ENCODE data around the gene UCK1. TPM values are rescaled to one million over a fixed set of nuclear protein-coding genes. Genes with fewer than 3 reads are reported as not detected.

Gene UCK1
- total RNA-seq, 1 donor from 2014 or later, result 21.9 TPM

DNA sequence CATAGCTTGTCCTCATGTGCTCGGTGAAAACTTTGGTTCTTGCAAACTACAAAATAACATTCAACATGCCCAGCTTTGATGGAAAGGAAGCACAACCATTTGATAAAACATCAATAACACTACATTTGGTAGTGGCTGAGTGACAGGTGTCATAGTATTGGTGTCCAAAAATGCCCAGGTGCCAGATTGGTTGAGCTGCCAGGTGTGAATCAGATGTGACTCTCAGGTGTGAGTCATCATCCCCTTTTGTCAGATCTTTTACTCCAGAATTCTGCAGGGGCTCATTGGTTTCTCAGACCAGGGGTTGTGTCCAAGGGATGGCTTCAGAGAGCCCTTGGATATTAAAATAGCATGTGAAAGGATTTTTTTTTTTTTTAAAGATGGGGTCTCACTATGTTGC is 50.8 kb downstream of the UCK1 start:
- Mint-ChIP-seq H3K4me3 (no peak overlapping the region), H3K36me3 (peaks cover 30% of the 10 kb centered on the region), H3K4me1 (peaks cover 11% of the 10 kb centered on the region), H3K9me3 (no peaks in the 10 kb centered on the region), H3K27me3 (ENCODE audit: low read depth) (no peaks in the 10 kb centered on the region), H3K27ac (peak overlapping the region; percentile 30)
- TF ChIP-seq, protein P1, sequence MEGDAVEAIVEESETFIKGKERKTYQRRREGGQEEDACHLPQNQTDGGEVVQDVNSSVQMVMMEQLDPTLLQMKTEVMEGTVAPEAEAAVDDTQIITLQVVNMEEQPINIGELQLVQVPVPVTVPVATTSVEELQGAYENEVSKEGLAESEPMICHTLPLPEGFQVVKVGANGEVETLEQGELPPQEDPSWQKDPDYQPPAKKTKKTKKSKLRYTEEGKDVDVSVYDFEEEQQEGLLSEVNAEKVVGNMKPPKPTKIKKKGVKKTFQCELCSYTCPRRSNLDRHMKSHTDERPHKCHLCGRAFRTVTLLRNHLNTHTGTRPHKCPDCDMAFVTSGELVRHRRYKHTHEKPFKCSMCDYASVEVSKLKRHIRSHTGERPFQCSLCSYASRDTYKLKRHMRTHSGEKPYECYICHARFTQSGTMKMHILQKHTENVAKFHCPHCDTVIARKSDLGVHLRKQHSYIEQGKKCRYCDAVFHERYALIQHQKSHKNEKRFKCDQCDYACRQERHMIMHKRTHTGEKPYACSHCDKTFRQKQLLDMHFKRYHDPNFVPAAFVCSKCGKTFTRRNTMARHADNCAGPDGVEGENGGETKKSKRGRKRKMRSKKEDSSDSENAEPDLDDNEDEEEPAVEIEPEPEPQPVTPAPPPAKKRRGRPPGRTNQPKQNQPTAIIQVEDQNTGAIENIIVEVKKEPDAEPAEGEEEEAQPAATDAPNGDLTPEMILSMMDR (IDR thresholded peaks at IDR 0.05; ENCODE audit: unreplicated experiment), result no peak
- no peak for DNase-seq (ENCODE audit: low spot score in 2 of 2, unreplicated experiment in 2 of 2)

DNA sequence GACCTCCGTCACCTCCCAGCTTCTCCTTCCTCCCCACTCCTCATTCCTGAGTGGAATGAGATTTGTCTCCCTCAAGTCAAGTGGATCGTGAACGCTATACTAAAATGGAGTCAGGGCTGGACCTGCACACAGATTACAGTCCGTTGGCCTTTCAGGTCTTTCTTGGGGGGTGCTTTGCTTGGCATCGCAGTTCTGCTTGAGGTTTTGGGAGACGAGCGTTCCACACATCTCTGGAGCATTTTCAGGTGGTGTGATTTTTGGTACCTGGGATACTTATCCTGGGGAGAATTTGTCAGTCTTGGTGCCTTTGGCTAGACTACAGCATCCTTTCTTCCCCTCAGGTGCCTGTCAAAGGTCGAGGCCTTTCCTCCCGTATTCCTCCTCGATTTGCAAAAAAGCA is 52.2 kb downstream of the UCK1 start:
- DNase-seq (ENCODE audit: low spot score in 2 of 2, unreplicated experiment in 2 of 2), result no peak
- Mint-ChIP-seq H3K4me1 (peaks cover 11% of the 10 kb centered on the region), H3K27ac (peak overlapping the region; percentile 76), H3K4me3 (no peak overlapping the region), H3K9me3 (no peaks in the 10 kb centered on the region), H3K36me3 (peaks cover 35% of the 10 kb centered on the region), H3K27me3 (ENCODE audit: low read depth) (no peaks in the 10 kb centered on the region)
- TF ChIP-seq, protein P1 (IDR thresholded peaks at IDR 0.05; ENCODE audit: unreplicated experiment), result no peak

DNA sequence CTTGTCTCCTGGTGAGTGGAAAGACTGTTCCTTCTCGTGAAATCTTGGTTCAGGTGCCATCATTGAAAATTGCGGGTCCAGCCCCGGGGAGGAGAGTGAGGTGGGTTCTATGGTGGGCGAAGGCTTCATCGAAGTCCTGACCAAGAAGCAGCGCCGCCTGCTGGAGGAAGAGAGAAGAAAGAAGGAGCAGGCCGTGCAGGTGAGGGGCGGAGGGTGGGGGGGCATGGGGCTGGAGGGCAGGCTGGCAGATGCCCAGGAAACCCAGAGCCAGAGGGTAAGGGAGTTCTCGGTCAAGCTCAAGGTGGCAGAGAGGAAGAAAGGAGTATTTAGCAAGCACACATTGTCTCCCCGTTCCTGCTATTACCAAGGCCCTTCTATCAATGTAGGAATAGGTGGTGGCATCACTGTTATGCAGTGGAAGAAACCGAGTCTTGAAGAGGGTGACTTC is 52.6 kb downstream of the UCK1 start:
- no peak overlapping the region for H3K4me3 Mint-ChIP-seq
- DNase-seq (ENCODE audit: low spot score in 2 of 2, unreplicated experiment in 2 of 2), result peak in 1 of 2 experiments; percentile 64
- H3K27ac Mint-ChIP-seq, result peak overlapping the region; percentile 78
- TF ChIP-seq, protein P1 (IDR thresholded peaks at IDR 0.05; ENCODE audit: unreplicated experiment), result peak; percentile 58
- H3K9me3 Mint-ChIP-seq, result no peaks in the 10 kb centered on the region
- H3K27me3 Mint-ChIP-seq (ENCODE audit: low read depth), result no peaks in the 10 kb centered on the region
- H3K4me1 Mint-ChIP-seq, result peaks cover 11% of the 10 kb centered on the region
- peaks cover 38% of the 10 kb centered on the region for H3K36me3 Mint-ChIP-seq

DNA sequence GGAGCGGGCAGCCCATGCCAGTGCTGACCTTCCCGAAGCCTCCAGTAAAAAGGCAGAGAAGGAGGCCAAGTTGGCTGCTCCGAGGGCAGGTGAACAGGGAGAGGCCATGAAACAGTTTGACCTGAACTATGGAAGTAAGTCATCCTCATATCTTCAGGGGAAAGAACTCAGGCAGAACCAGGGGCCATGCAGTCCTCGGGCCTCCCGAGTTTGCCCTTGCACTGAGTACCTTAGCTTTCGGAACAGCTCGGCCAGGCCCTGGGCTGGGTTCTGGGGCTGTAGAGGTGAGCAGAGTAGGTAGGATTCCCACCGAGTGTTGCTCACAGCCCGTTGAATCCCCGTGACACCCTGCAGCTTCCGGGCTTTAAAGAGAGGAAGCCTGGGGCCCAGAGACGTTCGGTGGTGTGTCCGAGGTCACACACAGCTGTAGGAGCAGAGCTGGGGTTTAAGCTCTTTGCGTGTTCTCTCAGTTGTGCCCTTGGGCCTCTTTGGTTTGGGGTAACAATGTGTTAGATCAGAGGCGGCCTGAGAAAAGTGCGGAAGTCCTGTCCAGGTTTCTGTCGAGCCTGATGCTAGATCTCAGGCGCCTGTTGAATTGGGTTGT is 53.1 kb downstream of the UCK1 start:
- Mint-ChIP-seq H3K27ac (peak overlapping the region; percentile 78), H3K36me3 (peaks cover 38% of the 10 kb centered on the region), H3K4me3 (no peak overlapping the region), H3K4me1 (peaks cover 11% of the 10 kb centered on the region), H3K27me3 (ENCODE audit: low read depth) (no peaks in the 10 kb centered on the region), H3K9me3 (no peaks in the 10 kb centered on the region)
- DNase-seq (ENCODE audit: low spot score in 2 of 2, unreplicated experiment in 2 of 2), result no peak
- TF ChIP-seq, protein P1 (IDR thresholded peaks at IDR 0.05; ENCODE audit: unreplicated experiment), result no peak

DNA sequence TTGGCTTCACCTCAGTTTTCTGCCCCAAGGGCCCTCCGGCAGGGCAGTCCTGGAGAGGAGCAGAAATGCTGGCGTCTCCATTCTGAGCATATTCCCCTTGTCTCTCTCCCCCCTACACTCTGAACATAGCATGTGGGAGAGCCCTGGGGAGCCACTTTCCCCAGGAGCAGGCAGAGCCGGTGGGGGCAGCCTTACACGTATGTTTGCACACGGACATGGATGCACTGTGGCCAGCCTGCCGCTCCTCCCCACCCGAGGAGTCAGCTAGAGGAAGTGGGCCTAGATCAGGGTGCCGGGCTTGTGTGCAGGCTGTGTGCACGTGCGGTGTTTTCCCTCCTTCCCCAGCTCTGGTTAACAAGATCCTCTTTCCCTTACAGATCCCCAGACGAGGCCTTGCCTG is 53.7 kb downstream of the UCK1 start:
- DNase-seq (ENCODE audit: low spot score in 2 of 2, unreplicated experiment in 2 of 2), result no peak
- no peaks in the 10 kb centered on the region for H3K9me3 Mint-ChIP-seq
- H3K4me1 Mint-ChIP-seq, result peaks cover 11% of the 10 kb centered on the region
- no peaks in the 10 kb centered on the region for H3K27me3 Mint-ChIP-seq (ENCODE audit: low read depth)
- H3K4me3 Mint-ChIP-seq, result no peak overlapping the region
- peak overlapping the region; percentile 21 for H3K27ac Mint-ChIP-seq
- H3K36me3 Mint-ChIP-seq, result peaks cover 36% of the 10 kb centered on the region
- TF ChIP-seq, protein P1 (IDR thresholded peaks at IDR 0.05; ENCODE audit: unreplicated experiment), result no peak

Measured in mesothelial cell of epicardium (in vitro differentiated cells).